ENCODE results near the gene RRAGB. TPM values are rescaled to one million over a fixed set of nuclear protein-coding genes. Genes with fewer than 3 reads are reported as not detected.
"Not testable (repeated sequence)": the region's sequence is repeated elsewhere in the genome, so short reads cannot be mapped to it uniquely, and the experiment has no call there.

Gene RRAGB
- total RNA-seq, 6 donors from 2014 or later, result 13.7 to 50.3 (median 27.6) TPM

- 68% methylated on average over 4 of the region's 4 CpGs; no CpG with 5 or more reads in 1 of the 2 donors for WGBS, 2 donors
- Histone ChIP-seq H3K27ac (no peak overlapping the region), H3K36me3 (peaks cover 0 to 42% (median 6%) of the 10 kb centered on the region in 4 donors)
Measured at GRCh38 chrX:55738969-55739368, 21.4 kb downstream of the RRAGB start.

GRCh38 chrX:55742649-55743048 lies 25.1 kb downstream of the RRAGB start:
- ATAC-seq (ENCODE audit: low FRiP score in 2 of 2) (no peak), DNase-seq (no peak)
- TF ChIP-seq CTCF (IDR thresholded peaks at IDR 0.05) (no peak), POLR2AphosphoS5 (IDR thresholded peaks at IDR 0.05) (no peak), EP300 (IDR thresholded peaks at IDR 0.05) (no peak), POLR2A (IDR thresholded peaks at IDR 0.05) (no peak)
- H3K4me3 ChIP-seq, result no peak overlapping the region
- no peaks in the 10 kb centered on the region for H3K9me3 ChIP-seq
- H3K4me1 ChIP-seq, result no peaks in the 10 kb centered on the region
- no peaks in the 10 kb centered on the region for H3K27me3 ChIP-seq
- H3K27ac ChIP-seq, result no peak overlapping the region
- WGBS, 2 donors, result 59 to 100% methylated on average over 1 to 2 of the region's 2 CpGs
- H3K36me3 ChIP-seq, result peaks cover 0 to 24% (median 5%) of the 10 kb centered on the region in 4 donors

More at GRCh38 chrX:55738969-55739368, 21.4 kb downstream of the RRAGB start:
- Histone ChIP-seq H3K4me1 (no peaks in the 10 kb centered on the region), H3K27me3 (no peaks in the 10 kb centered on the region), H3K9me3 (no peaks in the 10 kb centered on the region), H3K4me3 (no peak overlapping the region)
- DNase-seq (no peak), ATAC-seq (ENCODE audit: low FRiP score in 2 of 2) (no peak)
- no peak for TF ChIP-seq POLR2A (IDR thresholded peaks at IDR 0.05)

- H3K4me1 ChIP-seq; H3K27me3 ChIP-seq; H3K4me3 ChIP-seq; ATAC-seq (ENCODE audit: low FRiP score in 2 of 2); H3K27ac ChIP-seq; H3K9me3 ChIP-seq: not testable (repeated sequence)
- peaks cover 0 to 11% (median 3%) of the 10 kb centered on the region in 4 donors for H3K36me3 ChIP-seq
- peak in 1 of 2 donors; percentile 22 for DNase-seq
- WGBS, 2 donors, result 97% methylated on average over 19 of the region's 24 CpGs; no CpG with 5 or more reads in 1 of the 2 donors
Measured at GRCh38 chrX:55748463-55748862, 30.9 kb downstream of the RRAGB start.

- no peaks in the 10 kb centered on the region for H3K9me3 ChIP-seq
- no peak overlapping the region for H3K4me3 ChIP-seq
- DNase-seq, result no peak
- H3K27ac ChIP-seq, result no peak overlapping the region
- H3K27me3 ChIP-seq, result no peaks in the 10 kb centered on the region
- TF ChIP-seq POLR2A (IDR thresholded peaks at IDR 0.05) (no peak), EP300 (IDR thresholded peaks at IDR 0.05) (no peak)
- 67 to 85% methylated on average over 1 of the region's 1 CpG for WGBS, 2 donors
- no peaks in the 10 kb centered on the region for H3K4me1 ChIP-seq
- no peak for ATAC-seq (ENCODE audit: low FRiP score in 2 of 2)
- H3K36me3 ChIP-seq, result peaks cover 0 to 19% (median 2%) of the 10 kb centered on the region in 4 donors
Measured at GRCh38 chrX:55750256-55750655, 32.7 kb downstream of the RRAGB start.

- 61 to 97% methylated on average over 3 of the region's 3 CpGs for WGBS, 2 donors
- peaks cover 0 to 27% (median 0%) of the 10 kb centered on the region in 4 donors for H3K36me3 ChIP-seq
- no peak for DNase-seq
Measured at GRCh38 chrX:55754861-55755294, 37.3 kb downstream of the RRAGB start.

GRCh38 chrX:55758033-55758432 lies 40.5 kb downstream of the RRAGB start:
- H3K4me1 ChIP-seq, result no peaks in the 10 kb centered on the region
- no peak for ATAC-seq (ENCODE audit: low FRiP score in 2 of 2)
- H3K27me3 ChIP-seq, result no peaks in the 10 kb centered on the region
- no peak overlapping the region for H3K4me3 ChIP-seq
- 80 to 84% methylated on average over 4 of the region's 4 CpGs for WGBS, 2 donors
- H3K27ac ChIP-seq, result no peak overlapping the region
- TF ChIP-seq CTCF (IDR thresholded peaks at IDR 0.05) (no peak), EP300 (IDR thresholded peaks at IDR 0.05) (no peak), POLR2AphosphoS5 (IDR thresholded peaks at IDR 0.05) (no peak), POLR2A (IDR thresholded peaks at IDR 0.05) (no peak)
- no peaks in the 10 kb centered on the region for H3K9me3 ChIP-seq
- no peak for DNase-seq
- peaks cover 0 to 30% (median 0%) of the 10 kb centered on the region in 4 donors for H3K36me3 ChIP-seq

More at GRCh38 chrX:55754861-55755294, 37.3 kb downstream of the RRAGB start:
- no peak overlapping the region for H3K27ac ChIP-seq
- no peak overlapping the region for H3K4me3 ChIP-seq
- no peaks in the 10 kb centered on the region for H3K9me3 ChIP-seq
- no peak for ATAC-seq (ENCODE audit: low FRiP score in 2 of 2)
- H3K4me1 ChIP-seq, result no peaks in the 10 kb centered on the region
- no peaks in the 10 kb centered on the region for H3K27me3 ChIP-seq
- TF ChIP-seq POLR2AphosphoS5 (IDR thresholded peaks at IDR 0.05), result no peak
- no peak for TF ChIP-seq CTCF (IDR thresholded peaks at IDR 0.05)
- TF ChIP-seq POLR2A (IDR thresholded peaks at IDR 0.05), result no peak
- no peak for TF ChIP-seq EP300 (IDR thresholded peaks at IDR 0.05)

Measured in upper lobe of left lung (tissue), 6 donors.